CD4-positive, alpha-beta T cell treated with Interleukin-10 for 1 hour (primary cell): ENCODE results near the gene GPRC5C.

ENCODE experiments used
- DNase-seq: peaks from one replicate; pipeline ENCODE4 v3.0.0-alpha.2; 2020

Gene GPRC5C

DNA sequence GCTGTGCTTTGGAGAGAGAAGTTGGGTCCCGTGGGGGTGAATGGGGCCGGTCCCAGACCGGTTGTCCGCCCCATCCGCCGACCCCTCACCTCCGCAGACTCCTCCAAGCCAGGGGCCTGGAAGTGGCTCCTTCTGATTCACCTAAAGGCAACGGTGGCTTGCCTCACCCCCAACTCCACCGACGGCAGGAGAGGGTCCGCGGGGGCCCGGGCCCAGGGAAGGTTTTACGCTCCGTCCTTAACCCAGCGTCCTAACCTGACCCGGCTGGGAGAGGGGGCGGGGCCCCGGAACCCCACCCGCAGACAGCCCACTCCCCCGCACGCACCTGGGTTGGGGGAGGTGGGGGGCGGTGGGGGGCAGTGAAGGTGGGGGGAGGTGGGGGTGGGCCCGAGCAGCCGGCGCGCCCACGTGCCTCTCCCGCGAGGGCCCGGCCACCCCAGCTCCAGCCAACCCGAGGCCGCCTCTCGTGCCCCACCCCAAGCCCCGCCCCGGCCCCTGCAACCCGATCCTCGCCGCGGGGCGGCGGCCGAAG, 21.8 kb downstream of the GPRC5C start:
- DNase-seq: peak; percentile 78

DNA sequence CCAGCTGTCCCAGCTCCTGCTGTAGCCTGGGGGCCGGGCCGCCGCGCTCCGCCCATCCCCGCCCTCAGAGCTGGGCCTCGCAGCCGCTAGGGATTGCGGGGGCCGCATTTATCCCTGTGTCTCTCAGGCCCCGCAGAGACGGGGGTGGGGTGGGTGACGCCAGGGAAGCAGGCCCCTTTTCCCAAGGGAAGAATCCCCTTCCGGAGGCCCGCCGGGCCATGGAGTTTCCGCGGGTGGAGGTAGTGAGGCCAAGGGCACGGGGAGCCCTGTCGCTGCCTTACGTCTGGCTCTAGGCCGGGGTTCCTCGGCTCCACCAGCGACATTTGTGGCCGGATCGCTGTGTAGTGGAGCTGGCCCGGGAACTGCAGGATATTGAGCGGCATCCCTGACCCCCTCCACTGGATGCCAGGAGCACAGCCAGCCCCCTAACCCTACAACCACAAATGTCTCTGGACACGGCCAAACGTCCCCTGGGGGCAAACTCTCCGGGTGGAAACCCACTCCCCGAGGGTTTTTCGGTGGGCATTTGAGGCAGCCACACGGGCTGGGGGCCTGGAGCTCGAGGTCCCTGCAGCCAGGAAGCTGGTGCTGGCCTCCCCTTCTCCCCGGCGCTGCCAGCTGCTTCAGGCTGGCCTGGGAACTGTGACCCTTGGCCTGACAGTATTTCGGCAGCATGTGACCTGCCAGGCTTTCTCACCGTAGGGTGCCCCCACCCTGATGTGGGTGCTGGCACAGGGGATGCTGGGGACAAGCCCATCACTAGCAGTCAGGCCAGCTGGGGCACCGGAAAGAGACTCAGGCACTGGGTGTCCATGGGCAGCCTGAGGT, 22.5 kb downstream of the GPRC5C start:
- no peak for DNase-seq

DNA sequence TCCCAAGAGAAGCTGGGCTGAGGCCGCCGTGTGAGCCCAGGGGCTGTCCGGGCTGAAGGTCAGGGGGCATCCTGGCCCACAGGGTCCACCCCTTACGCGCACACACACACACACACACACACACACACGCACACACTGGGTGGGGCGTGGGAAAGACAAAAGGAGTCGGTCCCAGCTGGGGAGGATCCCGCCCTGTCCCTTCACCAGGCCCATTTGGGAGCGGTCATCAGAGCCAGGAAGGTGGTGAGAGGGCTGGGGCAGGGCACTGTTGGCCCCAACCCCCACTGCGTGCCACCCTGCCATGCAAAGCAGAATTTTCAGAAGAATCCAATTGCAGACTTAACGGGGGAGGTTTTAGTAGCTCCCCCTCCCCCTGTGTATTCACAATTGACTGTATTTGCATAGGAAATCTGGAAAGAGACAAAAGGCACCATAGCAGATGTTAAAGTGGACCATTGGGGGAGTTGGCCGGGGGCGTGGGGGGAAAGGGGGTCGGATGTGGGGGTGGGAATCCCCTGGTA, 23.2 kb downstream of the GPRC5C start:
- no peak for DNase-seq

DNA sequence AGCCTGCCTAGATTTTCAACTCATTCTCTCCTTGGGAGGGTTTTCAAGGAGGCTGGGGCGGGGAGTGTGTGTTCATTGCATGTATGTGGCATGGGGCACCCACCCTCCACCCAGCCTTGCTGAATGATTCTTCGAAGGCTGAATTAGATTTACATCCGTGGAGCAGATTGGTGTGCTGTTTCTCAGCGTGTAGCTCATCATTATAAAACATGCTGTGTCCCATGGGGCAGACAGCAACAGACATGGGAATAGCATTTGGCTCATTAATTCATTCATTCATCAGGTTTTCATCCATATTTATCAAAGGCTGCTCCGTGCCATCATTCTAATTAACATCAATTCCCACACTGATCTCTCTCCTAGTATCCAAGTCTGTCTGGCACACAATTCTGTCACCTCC, 23.9 kb downstream of the GPRC5C start:
- no peak for DNase-seq

DNA sequence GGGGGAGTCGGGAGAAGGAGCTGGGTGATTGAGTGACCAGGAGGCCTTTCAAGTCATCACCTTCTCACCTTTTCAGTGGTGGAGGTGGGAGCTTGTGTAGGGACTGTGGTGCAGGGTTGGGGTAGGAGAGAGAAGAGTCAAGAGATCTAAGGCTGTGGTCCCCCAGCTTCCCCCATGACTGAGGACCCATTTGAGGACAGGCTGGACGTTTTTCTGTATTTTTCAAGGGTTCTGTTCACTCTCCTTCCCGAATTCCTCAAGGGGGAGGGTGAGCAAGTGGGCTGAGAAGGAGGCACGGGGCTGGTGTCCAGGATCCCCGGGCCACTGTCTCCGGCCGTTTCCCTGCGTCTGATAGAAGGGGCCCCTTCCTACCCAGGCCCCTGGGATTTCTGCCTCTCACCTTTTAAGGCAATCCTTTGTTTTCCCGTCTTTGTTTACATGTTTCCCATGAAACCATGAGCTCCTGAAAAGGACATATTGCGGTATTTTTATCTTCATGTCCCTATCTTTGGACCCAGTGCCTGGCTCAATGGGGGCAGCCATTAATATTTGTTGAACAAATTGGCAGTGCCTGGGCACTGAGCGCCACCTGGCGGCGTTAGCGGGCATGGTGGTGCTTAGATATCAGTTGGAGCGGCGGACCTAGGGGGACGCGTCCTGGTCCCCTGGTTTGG, 25.4 kb downstream of the GPRC5C start:
- DNase-seq: peak; percentile 78

DNA sequence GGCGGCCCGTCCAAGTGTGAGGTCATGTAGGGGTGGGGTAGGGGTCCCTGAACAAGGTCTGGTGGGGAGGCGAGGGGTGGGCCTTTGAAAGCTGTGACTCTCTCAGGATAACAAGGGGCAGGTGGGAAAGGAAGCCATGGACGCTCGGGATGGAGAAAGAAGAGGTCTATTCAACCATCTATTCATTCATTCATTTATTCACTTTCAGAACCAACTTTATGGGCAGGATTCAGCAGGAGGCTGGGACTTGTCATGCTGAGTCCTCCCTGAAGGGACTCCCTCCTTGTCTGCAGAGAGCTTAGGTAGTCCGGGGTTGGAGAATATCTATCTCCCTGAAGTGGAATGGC, 25.9 kb downstream of the GPRC5C start:
- no peak for DNase-seq

DNA sequence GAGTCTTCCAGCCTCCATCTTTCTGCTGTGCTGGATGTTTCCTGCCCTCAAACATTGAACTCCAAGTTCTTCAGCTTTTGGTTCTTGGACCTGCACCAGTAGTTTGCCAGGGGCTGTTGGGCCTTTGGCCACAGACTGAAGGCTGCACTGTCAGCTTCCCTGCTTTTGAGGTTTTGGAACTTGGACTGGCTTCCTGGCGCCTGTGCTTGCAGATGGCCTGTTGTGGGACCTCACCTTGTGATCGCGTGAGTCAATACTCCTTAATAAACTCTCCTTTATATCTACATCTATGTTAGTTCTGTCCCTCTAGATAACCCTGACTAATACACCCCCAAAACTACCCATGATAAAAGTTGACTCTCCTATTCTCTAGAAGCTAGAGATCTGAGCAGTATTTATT, 26.9 kb downstream of the GPRC5C start:
- no peak for DNase-seq

DNA sequence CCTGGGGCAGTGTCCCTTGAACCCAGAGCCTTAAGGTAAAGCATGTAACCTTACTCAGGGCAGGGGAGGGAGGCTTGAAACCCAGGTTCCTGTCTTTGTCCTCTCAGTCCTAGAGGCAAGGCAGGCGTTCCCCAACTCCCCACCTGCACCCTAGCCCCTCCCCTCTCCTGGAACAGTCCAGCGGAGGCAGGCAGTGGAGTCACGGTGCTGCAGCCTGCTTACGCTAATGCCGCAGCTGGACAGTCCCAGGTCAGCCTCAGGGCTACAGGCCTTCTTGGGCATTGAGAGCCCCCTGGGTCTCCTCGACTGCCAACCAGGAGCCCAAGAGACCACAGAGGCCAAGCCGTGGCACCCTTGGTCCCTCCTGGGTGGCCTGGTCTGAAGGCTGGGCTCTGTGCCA, 27.7 kb downstream of the GPRC5C start:
- no peak for DNase-seq

DNA sequence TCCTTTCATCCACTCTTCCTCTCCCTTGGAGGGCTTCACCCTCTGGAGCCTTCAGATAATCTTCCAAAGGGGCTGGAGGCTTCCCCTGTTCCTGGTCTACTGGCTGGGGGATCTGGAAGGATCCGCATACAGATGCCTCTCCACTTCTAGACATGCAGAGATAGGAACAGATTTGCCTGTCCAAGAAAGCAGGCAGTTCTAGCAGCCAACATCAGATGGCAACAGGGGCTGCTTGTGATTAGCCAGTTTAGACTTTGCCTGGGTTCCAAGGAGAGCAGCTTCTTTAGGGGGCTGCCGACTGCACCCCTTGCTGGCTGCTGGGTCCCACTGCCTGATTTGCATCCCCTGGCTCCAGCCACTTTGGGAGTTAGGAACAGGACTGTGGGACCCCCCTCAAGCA, 28.4 kb downstream of the GPRC5C start:
- no peak for DNase-seq

DNA sequence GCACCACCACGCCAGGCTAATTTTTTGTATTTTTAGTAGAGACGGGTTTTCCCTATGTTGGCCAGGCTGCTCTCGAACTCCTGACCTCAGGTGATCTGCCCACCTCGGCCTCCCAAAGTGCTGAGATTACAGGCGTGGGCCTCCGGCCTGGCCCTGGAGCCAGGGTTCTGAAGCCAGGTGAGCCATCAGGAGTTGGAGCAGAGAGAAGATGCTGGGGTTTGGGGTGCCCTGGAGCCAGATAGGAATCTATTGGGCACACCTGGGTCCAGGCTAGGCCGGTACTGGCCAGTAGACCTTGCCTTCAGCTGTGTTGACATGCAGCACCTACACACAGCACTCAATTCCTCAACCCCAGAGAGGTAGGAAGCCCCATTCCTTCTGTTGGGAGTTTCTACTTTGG, 29.1 kb downstream of the GPRC5C start:
- no peak for DNase-seq

DNA sequence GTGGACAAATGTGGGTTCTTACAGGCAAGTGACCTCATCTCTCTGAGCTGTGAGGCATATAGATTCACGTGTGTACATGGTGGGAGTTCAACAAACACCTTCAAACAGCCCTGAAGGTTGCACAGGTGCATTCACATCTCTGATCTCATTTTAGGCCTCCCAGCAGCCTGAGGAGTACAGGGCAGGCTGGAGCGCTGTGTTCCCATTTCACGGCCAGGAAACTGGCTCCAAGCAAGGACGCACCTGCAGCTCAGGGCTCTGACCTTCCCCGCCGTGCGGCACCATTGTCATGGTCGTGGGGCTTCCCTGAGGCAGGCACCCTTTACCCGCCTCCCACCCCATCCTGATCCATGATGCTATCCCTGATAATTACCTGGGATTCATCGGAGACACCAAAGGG, 29.7 kb downstream of the GPRC5C start:
- no peak for DNase-seq

DNA sequence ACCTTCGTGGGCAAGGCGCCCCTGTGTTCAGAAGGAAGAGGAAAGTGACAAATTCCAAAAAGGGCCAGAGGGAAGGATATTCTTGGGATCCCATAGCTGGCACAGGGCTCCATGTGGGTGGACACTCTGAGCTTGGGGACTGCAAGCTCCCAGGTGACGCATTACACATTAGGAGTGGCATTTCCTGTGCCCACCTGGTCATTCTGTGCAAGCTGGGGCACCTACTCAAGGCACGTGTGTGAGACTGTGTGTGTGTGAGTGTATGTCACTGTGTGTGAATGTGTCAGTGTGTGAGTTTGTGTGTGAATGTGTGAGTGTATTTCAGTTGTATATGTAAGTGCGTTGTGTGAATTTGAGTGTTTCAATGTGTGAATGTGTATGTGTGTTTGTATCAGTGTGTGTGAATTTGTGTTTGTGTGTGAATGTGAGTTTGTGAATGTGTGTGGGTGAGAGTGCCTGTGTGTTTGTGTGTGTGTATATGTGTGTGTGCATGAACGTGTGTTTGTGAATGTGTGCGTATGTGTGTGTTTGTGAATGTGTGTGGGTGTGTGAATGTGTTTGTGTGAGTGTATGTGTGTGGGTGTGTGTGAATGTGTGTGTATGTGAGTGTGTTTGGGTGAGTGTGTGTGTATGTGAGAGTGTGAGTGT, 33.0 kb downstream of the GPRC5C start:
- DNase-seq: peak; percentile 27

DNA sequence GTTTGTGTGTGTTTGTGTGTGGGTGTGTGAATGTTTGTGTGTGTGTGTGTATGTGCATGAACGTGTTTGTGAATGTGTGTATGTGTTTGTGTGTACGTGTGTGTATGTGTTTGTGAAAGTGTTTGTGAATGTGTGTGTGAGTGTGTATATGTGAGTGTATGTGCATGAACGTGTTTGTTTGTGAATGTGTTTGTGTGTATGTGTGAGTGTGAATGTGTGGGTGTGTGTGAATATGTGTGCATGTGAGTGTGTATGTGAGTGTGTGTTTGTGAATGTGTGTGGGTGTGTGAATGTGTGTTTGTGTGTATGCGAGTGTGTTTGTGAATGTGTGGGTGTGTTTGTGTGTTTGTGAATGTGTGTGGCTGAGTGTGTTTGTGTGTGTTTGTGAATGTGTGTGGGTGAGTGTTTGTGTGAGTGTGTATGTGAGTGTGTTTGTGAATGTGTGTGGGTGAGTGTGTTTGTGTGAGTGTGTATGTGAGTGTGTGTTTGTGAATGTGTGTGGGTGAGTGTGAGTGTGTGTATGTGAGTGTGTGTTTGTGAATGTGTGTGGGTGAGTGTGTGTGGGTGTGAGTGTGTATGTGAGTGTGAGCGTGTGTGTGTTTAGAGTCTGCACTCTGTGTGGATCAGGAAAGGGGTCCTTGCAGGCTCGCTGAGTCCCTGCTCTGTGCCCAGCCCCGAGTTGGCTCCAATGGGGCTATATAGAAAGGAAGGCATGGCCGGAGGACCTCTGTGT, 33.7 kb downstream of the GPRC5C start:
- DNase-seq: no peak

DNA sequence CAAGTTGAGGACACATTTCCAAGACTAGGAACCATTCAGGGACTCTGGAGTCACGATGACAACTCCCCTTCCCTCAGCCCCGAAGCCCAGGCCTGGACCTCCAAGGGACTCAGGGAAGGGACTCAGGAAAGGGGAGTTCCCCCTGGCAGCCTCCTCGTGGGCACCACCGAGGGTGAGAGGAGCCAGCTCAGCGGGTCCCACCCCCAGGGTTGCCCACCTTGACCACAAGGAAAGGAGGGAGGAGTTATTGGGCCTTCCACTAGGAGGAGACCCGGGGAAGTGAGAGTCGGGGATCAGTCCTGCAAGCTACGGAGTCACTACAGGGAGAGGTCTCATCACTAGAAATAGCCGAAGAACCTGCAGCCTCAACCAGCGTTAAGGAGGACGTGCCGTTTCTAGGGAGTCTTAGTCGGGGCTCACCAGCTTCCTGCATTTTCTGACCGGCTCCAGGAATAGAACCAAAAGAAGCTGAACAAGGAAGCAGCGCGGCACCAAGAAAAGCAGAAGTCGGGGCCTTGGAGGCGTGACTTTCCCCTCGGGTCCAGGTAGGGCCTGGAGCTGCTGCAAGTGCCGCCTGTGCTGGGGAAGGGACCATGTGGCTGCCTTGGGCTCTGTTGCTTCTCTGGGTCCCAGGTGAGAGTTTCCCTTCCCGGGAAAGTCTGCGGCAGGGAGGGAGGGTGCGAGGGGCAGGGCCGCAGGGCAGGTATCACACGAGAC, 34.4 kb downstream of the GPRC5C start, which contains the start of gene CD300A:
TSS of gene CD300A (plus strand) at position 524 of the 717 bp plus-strand sequence. CDS start at position 594, 70 bp downstream.
- DNase-seq: peak; percentile 23

DNA sequence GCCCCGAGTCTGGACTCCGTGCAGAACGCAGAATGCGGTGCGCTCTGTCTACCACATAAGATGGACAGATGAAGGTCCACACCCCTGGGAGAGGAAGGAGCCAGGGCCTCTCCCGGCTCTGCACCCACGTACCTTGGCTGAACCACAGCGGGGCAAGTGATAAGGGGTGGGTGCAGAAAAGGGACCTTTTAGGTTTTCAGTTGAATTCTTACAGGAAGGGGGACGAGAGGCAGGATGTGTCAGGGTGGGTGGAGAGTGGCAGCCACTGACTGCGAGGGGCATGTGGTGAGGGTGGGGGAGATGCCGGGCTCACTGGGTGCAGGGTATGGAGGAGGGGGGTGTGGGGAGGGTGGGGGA, 34.9 kb downstream of the GPRC5C start:
- DNase-seq: peak; percentile 45

DNA sequence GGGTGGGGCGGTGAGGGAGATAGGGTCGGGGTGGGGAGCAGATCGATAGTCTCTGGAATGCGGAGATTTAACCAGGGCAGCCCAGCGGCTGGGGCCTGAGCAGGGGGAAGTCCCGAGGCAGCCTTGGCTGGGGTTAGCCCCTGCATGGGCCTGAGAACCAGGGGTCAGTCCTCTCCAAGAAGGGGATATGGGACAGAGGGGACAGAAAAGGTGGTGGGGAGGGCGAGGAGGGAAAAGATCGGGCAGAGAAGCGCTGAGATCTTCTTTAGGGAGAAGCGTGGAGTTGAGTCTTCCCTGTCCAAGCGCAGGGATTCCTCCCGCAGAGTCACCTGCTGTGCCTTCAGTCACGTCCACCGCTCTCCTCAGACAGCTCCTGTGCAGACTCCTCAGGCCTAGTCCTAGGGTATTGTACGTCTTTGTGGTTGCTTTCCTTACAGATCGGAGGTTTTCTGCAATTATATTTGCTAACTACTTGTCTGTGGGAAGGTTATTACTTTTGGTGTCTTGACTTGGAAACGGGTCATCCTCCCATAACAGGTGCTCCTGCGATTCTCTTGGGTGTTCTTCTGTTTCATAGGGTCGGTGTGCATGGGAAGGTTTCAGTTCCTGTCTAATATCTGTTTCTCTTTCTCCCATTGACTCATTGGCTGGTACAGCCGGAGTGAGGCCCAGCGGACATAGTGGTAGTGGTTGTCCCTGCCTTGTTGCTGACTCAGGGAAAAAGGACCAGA, 35.5 kb downstream of the GPRC5C start:
- peak; percentile 37 for DNase-seq

DNA sequence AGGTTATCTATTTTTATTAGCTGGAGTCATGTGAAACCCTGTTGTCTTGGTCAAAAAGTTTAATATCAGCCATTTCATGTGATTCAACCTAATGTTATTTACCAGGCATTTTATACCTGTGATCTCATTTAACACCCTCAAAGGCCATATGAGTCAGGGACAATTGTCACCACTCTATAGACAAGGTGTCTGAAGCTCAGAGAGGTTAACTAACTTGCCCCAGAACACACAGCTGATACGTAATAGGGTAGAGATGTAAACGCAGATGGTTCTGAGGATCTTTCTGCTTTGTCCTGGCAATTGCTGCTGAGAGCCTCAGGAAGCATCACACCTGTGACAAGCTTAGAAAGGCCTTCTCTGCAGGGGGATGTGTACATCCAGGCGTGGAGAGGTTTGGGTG, 39.5 kb downstream of the GPRC5C start:
- peak; percentile 27 for DNase-seq

DNA sequence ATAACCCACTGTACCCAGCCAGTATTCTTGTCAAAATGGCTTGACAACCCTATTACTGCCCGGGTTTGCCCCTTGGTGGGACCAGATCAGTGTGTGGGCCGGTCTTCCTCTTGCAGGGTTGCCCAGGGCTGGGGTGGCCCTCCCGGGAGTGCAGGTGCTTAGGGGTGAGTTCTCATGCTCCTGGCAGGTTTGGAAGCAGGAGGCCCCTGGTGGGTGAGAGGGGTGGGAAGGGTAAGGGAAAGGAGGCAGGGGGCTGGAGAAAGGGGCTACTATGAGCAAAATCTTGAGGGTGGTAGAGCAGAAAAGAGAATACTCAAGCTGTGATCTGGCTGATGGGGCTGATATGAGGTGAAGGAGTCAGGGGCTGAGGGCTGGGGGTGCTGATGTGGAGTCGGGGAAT, 41.0 kb downstream of the GPRC5C start:
- no peak for DNase-seq

DNA sequence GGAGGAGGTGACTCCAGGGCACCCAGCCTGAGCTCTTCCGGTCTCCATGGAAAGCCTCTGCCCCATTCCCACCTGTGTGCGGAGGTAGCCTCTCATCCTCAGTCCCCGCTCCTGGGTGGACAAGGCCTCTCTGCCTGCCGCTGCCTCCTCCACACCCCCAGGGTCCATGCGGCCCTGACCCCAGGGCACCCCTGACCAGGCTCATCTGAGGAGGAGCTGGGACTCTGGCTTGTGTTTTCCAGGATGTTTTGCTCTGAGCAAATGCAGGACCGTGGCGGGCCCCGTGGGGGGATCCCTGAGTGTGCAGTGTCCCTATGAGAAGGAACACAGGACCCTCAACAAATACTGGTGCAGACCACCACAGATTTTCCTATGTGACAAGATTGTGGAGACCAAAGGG, 41.4 kb downstream of the GPRC5C start:
- no peak for DNase-seq

DNA sequence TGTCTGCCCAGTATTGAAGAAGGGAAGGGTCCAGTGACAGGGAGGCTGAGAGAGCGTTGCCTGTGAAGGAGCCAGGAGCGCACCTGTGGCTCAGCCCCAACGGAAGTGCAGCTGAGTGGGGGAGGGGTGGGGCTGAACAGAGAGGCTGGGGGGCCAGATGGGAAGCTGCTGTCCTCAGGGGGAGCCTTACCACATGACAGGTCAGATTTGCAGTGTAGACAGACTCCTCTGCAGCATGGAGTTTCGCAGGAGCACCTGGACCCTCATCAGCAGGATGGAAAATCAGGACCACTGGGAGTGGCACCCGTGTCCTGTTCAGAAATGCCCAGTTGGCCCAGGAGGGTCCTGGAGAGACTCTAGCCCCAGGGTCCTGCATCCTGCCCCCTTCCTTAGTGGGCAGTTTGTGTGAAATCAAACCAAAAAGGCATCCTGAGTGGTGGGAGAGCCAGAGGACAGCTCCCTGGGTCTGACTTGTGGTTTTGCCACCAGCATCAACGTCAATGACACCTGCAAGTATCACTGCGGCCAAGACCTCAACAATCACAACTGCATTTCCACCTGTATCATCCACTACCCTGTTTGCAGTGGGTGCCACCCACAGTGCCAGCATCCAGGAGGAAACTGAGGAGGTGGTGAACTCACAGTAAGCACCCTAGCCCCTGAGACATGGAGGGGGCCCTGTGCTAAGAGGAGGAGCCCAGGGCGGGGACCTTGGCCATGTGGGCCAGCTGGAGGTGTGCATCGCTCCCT, 42.3 kb downstream of the GPRC5C start:
- DNase-seq: peak; percentile 30

DNA sequence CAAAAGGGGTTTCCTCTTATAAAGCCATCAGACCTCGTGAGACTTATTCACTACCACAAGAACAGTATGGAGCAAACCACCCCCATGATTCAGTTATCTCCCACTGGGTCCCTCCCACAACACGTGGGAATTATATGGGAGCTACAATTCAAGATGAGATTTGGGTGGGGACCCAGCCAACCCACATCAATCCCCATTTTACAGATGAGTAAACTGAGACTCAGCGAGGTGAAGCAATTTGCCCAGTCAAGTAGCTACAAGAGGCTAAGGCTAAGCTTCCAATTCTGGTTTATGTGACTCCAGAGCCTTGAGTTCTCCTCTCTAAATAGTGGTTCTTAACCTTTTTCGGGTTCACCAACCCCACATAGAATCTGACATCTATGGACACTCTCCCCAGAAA, 43.3 kb downstream of the GPRC5C start:
- DNase-seq: no peak
